ENCODE measurements around the gene SUCNR1.
"Not testable (repeated sequence)": the region's sequence is repeated elsewhere in the genome, so short reads cannot be mapped to it uniquely, and the experiment has no call there.

Gene SUCNR1

DNA sequence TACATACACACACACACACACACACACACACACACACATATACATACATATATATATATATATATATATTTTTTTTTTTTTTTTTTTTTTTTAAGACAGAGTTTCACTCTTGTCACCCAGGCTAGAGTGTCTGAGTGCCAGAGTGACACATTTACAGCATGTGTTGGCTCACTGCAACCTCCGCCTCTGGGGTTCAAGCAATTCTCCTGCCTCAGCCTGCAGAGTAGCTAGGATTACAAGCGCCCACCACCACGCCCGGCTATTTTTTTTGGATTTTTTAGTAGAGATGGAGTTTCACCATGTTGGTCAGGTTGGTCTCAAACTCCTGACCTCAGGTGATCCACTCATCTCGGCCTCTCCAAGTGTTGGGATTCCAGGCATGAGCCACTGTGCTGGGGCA lies 636 bp downstream of the SUCNR1 start:
- DNase-seq: not testable (repeated sequence)

DNA sequence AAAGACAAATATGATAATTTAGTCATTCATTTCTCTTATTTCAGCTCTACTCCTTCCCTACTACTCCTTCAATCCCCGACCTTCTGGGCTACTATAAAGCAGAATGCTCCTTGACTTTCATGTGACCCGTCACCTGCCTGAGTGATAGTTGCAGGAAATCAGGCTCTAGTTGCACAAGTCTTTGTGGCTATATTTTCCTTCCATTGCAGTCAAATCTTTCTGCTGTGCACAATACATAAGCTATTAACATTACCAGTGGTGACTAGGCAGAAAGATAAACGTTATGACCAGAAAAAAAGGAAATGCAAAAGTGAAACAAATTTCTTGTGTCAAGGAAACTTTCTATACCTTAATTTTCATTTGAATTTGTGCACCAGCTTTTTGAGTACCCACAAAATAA lies 2.3 kb downstream of the SUCNR1 start:
- DNase-seq: no peak

DNA sequence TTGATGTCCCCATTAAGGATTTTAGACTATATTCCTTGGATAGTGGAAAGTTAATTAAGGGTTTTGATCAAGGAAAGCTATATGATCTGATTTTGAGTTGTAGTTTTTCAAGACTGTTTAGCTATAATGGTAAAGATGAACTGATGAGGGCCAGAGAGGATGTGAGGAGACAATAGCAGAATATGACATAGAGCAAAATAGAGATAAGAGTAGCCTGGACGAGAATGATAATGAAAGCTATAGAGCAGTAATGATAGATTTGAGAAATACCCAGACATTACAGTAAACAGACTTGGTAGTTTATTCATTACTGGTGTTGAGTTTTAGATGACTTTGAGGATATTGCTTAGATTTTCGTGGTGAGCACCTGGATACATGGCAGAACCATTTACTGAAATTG lies 3.8 kb downstream of the SUCNR1 start:
- DNase-seq: no peak

DNA sequence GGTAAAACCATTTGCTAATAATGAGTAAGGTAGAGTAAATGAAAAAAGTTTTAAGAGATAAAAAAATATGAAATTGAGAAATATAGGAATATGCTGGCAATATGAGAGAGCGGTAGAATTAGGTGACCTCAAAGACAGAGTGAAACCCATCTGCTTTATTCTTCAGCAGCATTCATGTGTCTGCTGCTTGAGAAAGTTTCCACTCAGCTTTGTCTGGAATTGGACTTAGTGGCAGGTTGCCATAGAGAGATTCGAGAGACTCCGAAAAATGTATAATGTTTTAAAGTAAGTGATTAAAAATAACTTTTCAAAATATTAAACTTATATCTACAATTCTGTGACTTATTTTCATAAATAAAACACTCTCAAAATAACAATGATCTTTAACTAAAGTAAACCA lies 5.0 kb downstream of the SUCNR1 start:
- no peak for DNase-seq

DNA sequence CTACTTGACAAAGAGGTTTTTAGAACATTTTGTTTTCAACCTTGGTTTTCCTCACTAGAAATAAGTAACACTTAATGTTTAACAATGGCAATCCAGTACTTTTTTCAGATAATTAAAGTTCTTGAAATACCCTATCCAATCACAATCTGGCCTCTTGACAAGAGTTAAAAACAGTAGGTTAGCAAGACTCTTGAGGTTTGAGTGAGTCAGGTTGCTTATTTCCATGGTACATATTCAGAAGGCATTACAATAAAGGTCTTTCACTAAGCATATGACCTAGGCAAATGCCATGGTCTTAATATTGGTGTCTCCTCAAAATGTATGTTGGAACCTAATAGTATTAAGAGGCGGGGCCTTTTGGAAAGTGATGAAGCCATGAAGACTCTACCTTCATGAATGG lies 5.6 kb downstream of the SUCNR1 start:
- no peak for DNase-seq

DNA sequence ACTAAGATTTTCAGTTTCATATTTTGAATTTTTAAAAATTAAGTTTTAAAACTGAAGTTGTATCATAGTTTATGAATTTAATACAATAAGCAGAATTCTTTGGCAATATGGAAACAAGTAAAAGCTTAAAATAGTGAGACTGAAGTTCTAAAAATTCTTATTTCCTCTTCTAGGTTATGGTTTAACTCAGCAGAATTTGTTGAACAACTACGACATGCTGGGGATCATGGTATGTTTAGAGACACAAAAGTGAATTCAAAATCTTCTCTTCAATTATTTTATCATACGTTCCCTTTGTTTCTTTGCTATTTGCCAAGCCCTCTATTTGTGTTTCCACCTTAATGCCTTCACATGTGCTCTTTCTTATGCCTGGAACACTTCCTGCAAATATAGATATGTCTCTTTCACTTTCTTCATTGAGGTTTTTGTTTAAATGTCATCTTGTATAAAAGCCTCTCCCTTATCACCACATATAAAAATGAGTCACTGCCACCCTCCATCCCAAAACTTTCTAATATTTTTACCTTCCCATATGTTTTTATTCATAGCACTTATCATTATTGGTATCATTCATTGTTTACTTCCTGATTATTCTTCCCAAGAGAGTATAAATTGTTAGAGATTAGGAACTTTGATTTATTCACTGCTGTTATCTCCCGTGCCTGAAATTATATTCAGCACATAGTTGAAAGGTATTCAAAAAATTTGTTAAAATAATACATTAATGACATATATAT lies 6.4 kb downstream of the SUCNR1 start:
- DNase-seq: no peak

DNA sequence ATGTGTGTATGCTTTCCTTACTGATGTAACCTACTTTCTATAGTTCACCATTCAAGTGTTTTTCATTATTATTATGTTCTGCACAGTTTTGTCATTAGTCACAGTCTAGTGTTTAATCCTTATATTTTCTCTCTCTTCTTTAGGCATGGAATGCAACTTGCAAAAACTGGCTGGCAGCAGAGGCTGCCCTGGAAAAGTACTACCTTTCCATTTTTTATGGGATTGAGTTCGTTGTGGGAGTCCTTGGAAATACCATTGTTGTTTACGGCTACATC lies 6.9 kb downstream of the SUCNR1 start:
- DNase-seq: no peak

DNA sequence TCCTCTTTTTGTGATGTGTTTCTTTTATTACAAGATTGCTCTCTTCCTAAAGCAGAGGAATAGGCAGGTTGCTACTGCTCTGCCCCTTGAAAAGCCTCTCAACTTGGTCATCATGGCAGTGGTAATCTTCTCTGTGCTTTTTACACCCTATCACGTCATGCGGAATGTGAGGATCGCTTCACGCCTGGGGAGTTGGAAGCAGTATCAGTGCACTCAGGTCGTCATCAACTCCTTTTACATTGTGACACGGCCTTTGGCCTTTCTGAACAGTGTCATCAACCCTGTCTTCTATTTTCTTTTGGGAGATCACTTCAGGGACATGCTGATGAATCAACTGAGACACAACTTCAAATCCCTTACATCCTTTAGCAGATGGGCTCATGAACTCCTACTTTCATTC lies 7.7 kb downstream of the SUCNR1 start:
- no peak for DNase-seq

DNA sequence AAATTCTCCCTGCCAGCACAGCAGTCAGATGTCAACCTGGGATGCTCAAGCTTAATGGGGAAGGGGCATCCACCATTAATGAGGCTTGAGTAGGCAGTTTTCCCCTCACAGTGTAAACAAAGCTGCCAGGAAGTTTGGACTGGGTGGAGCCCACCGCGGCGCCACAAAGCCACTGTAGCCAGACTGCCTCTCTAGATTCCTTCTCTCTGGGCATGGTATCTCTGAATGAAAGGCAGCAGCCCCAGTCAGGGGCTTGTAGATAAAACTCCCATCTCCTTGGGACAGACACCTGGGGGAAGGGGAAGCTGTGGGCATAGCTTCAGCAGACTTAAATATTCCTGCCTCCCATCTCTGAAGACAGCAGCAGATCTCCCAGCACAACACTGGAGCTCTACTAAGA lies 12.0 kb downstream of the SUCNR1 start:
- not testable (repeated sequence) for DNase-seq

DNA sequence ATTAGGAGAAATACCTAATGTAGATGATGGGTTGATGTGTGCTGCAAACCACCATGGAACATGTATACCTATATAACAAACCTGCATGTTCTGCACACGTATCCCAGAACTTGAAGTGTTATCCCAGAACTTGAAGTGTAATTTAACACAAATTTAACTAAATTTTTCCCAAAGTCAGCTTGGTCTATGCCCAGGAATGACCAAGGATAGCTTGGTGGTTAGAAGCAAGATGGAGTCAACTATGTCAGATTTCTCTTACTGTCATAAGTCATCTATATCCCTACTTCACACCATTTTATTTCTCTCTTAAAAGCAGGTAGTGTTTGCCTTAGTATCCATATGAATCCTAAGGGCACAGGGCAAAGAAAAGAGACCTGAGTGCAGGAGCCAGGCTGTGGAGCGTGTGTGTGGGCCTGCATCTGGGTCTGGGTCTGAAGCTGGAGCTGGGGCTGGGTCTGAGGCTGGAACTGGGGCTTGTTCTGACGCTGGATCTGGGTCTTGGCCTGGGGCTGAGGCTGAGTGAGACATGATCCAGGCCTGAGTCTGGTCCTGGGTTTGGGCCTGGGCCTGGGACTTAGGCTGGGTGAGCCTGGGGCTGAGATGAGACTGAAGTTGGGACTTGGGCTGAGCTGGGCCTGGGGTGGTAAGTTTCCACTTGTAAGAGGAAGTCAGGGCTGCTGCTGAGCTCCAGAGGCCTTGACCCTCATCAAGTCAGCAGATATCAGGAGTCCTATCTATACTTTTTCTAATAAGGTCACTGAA lies 14.2 kb downstream of the SUCNR1 start:
- DNase-seq: not testable (repeated sequence)

DNA sequence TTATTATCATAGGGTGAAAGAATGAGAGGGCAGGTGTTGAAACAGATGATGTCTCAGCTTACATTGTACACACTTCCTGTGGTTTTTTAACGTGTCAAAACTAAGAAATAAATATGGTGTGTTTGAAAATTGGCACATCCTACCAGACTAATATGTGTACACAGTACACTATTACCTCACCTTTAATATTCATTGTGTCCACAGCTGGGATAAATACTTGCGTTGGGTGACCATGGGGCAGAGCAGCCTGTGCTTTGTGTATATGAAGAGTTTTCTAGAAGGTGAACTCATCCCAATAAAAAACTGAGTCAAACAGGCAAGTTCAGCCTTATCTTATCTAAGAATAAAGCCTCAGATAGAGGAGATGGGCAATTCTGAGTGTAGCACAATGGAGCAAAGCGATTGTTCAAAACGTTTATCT lies 17.3 kb downstream of the SUCNR1 start:
- DNase-seq: peak; percentile 16

DNA sequence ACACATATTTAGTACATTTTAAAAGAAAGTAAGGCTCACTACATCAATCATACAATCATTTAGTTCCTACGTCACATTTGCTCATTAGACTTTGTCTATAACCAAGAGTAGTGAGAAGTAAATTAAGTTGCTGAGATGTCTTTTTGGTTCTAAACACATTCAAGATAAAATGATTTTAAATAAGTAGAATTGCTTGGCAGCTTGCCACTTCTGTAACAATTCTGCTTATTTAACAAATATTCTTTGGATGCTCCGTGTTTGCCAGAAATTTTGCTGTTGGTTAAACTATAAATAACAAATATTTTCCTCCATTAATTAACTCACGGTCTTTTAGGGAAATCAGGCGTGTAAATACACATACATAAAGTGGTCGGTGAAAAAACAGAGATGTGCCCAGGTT lies 18.3 kb downstream of the SUCNR1 start:
- DNase-seq: no peak

DNA sequence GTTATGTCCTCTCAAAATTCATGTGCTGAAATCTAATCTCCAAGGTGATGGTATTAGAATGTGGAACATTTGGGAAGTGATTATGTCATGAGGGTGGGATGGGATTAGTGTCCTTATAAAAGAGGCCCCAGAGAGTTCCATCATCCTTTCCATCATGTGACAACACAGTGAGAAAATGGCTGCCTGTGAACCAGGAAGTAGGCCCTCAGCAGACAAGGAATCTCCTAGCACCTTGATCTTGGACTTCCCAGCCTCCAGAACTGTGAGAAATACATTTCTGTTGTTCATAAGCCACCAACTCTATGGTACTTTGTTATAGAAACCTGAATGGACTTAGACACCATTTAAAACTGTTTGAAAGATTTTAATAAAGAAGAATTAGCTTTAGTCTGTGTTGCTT lies 20.8 kb downstream of the SUCNR1 start:
- no peak for DNase-seq

DNA sequence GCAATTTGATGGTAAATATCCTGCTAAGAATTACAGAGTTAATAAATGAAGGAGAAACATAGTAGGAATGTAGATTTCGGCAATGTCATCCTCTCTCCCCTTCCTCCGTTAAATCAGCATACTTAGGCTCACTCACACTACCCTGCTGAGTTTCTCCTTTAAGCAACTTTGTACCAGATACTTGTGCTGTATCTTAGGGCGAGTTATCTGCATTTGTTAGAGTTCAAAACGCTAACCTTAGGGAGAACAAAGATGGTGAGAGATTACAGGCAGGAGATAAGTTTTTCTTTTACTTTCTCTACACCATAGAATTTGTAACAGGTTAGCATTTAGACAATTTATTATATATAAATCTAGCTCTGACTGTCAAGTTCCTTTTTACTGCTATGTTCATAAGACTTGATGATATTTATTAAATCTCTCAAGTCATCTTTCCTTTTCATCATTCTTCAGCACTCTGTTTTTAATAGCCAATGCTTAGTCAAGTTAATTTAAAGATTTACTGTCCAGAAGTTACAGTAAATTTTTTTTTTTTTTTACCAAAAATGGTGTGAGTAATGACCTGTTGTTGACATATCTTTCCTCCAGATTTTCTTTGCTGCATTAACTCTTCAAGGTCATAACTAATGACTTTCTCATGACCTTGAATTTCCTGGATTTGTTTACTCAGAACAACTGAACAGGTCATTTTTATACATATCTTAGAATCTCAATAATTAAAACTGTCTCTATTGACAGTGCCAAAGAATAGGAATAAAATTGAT lies 22.2 kb downstream of the SUCNR1 start:
- DNase-seq: no peak

DNA sequence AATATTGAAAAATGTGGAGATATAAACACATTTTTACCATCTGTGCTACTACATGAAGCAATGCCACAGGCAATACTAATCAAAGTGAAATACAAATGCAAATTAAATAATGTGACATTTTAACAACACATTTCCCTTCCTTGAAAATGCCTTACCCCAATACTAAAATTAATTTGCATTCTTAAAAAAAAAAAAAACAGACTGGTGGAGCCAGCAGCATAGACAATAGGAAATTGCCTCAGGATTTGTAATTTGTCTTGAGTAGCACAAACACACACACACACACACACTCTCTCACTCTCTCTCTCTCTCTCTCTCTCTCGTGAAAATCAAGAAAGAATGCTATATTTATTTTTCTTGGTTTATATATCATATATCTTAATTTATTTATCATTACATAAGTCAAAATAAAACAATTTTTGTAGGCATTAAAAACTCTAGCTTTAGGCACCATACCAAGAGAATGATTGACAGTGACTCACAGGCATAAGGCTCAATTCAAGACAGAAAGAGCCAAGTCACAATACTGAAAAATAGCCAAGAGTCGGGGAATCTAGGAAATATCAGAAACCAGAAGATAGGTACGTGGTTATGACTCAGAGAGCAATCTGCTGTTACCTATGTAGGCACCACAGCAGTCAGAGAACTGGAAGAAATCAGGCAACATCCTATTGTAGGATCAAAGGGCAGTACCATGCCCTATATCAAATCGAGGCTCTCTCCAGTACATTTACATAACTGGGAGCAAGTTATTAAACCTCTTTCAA lies 23.0 kb downstream of the SUCNR1 start:
- no peak for DNase-seq

DNA sequence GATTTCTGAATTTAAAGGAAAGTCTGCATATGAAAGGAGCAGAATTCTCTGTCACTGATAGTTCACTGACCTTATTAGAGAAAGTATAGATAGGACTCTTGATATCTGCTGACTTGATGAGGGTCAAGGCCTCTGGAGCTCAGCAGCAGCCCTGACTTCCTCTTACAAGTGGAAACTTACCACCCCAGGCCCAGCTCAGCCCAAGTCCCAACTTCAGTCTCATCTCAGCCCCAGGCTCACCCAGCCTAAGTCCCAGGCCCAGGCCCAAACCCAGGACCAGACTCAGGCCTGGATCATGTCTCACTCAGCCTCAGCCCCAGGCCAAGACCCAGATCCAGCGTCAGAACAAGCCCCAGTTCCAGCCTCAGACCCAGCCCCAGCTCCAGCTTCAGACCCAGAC lies 24.7 kb downstream of the SUCNR1 start:
- not testable (repeated sequence) for DNase-seq

DNA sequence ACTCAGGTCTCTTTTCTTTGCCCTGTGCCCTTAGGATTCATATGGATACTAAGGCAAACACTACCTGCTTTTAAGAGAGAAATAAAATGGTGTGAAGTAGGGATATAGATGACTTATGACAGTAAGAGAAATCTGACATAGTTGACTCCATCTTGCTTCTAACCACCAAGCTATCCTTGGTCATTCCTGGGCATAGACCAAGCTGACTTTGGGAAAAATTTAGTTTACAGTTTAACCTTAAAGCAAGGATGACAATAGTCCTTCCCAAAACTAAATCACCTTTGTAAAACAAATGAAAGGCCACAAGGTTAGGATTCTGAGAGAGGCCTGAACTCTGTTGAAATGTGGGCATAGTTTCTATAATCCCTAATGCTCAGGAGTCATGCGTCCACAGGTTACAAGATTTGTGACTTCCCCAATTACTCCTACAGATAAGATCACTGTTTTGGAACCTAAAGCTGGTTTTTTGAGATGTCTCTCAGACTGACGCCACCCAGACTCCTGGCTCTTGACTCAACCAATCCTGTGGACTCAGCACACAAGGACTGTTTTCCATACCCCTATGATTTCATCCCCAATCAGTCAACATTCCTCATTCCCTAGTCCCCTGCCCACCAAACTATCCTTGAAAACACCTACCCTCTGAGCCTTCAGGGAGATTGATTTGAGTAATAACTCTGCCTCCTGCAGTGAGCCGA lies 25.3 kb downstream of the SUCNR1 start:
- not testable (repeated sequence) for DNase-seq

DNA sequence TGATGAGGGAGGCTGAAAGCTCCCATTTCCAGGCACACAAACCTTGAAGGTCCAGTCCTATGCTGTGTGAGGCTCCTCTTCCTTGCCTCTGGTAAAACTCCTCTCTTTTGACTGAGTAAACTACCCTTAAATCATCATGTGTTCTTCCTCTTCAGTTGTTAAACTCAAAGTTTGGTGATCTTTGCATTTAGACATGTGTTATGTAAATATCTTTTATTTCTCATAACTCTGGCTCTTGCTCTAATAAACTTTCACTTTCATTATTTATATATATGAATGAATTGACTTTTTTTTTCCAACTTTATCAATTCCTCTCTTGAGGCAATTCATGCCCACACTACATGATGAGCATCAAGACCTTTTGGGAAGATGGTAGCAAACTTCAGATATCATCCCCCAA lies 26.6 kb downstream of the SUCNR1 start:
- no peak for DNase-seq

DNA sequence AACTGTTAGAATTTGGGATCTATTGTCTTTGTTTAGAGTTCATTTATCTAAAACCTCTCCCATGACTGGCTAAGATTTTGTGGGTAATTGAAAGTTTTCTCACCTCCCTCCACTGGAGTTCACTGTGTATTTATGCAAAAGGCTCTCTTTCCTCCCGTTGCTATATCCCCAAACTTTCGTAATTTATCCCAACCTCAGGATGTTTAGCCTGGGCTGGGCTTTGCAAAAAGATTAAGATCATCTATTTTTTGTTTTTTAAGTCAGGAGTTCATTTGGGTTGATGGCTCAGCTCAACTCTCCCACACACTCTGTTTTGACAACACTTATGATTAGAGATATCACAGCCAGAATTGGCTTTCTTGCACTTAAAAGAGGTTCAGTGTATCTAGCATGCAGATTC lies 27.0 kb downstream of the SUCNR1 start:
- DNase-seq: no peak

DNA sequence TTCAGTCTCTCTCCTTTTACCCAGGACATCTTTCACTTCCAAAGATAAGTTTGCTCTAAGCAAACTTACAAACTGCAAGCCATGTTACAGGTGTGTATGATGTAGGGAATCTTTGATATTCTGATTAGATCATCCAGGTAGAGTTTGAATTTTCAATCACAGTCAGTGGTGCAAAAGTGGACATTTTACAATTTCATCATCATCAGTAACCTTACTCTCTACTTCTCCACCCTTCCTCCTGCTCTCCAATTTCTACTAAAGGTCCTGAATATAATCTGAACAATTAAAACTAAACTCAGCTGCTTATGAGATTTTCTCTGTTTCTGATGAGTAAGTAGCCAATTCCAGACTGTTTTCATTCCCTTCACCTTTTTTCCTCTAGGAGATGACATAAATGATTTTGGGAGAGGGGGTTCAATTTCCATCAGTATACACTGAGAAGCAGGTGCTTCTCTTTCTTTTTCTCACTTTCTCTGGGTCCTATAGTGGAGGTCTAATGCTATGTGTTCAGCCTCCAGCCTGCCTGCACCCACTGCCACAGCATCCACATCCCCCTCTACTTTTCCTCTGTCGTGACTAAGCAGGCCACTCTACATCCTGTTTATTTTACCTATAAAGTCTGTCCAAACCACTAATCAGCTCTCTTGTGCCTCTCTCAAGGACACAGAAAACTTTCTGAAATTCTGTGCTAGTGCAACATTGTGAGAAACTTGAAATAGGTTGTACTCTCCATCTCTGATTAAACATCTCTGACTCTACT lies 27.6 kb downstream of the SUCNR1 start:
- no peak for DNase-seq

DNA sequence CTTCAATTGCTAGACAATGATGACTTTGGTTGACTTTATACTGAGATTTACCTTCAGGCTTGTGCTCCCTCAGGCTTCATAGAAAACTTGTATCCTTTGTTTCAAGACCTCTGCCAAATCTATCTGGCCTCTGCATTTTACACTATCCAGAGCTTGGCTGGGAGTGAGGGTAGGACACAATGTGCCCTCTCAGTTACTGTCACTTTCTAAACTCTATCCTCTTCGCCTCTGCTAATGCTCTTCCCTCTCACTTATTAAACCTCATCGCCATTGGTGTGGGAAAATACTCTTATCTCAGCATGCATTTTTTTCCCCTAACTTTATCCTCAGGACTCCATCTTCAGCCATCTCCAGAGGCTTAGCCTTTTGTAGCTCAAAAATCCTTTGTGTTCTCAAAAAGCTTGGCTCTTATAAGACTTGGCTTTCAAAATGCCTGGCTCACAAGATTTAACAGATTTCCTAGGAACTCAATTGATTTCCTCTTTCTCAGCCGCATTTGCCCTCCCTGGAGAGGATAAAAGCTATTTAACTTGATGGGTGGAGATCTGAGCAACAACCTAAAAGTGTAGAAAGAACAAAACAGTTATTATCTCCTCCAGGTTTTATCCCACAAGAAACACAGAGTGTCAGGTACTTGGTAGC lies 28.3 kb downstream of the SUCNR1 start:
- DNase-seq: no peak

Data from NCI-H1105 (cell line).